SK-N-SH (cell line): ENCODE data around the gene HINT2.

ENCODE experiments used
- CHD2 ChIP-seq: fragments of 150-350 bp; IDR thresholded peaks from 2 replicates; pipeline ENCODE4 v1.6.1; 2018; ENCODE audit warnings: low read length; ENCODE audit not compliant: partially characterized antibody
- EP300 ChIP-seq, 2 experiments: IDR thresholded peaks; 2 replicates each; pipeline versions ENCODE4 v1.4.0 to v1.6.1; 2012; ENCODE audit warnings: borderline replicate concordance in 1 of 2, low read depth in 1 of 2, low read length in 1 of 2
- GABPA ChIP-seq: IDR thresholded peaks from 2 replicates; pipeline ENCODE4 v1.4.0; 2012; ENCODE audit warnings: low read depth, mild to moderate bottlenecking
- JUND ChIP-seq: IDR thresholded peaks from 2 replicates; pipeline ENCODE4 v1.4.0; 2012
- RAD21 ChIP-seq: IDR thresholded peaks from 2 replicates; pipeline ENCODE4 v1.6.1; 2012; ENCODE audit warnings: mild to moderate bottlenecking, low read length
- RCOR1 ChIP-seq: fragments of 150-350 bp; IDR thresholded peaks from 2 replicates; pipeline ENCODE4 v1.6.1; 2017; ENCODE audit warnings: antibody characterized with exemption, low read length
- RFX5 ChIP-seq: IDR thresholded peaks from 2 replicates; pipeline ENCODE4 v1.6.1; 2012; ENCODE audit warnings: mild to moderate bottlenecking, improper control_type of control experiment, low read length
- TF ChIP-seq, protein P1 (sequence below): fragments of 200-600 bp; sonication (generic); IDR thresholded peaks from 2 replicates; pipeline ENCODE4 v1.6.1; 2017; ENCODE audit warnings: antibody characterized with exemption, mild to moderate bottlenecking, moderate library complexity

DNA sequence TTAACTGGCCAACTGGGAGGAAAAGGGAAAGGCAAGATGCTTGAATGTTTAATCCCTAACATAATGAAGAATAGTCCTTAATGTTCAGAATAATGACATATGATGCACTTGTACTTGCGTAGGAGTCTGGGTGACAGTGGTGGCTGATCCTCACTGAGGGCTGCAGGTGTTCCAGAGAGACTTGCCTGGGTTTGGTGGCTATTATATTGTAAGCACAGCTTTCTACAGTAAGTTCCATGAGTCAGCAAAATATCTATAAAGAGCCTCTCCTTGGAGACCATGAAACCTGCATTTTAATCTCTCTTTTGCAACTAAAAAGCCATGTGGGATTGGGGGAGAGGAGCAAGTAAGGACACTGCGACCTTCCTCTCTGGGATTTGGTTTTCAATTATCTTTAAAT, 25.3 kb downstream of the HINT2 start:
- TF ChIP-seq EP300 (IDR thresholded peaks at IDR 0.05; ENCODE audit: borderline replicate concordance in 1 of 2, low read depth in 1 of 2, low read length in 1 of 2) (no peak), RAD21 (no peak), RCOR1 (no peak), RFX5 (no peak), JUND (no peak), CHD2 (no peak), GABPA (no peak)
- TF ChIP-seq, protein P1, sequence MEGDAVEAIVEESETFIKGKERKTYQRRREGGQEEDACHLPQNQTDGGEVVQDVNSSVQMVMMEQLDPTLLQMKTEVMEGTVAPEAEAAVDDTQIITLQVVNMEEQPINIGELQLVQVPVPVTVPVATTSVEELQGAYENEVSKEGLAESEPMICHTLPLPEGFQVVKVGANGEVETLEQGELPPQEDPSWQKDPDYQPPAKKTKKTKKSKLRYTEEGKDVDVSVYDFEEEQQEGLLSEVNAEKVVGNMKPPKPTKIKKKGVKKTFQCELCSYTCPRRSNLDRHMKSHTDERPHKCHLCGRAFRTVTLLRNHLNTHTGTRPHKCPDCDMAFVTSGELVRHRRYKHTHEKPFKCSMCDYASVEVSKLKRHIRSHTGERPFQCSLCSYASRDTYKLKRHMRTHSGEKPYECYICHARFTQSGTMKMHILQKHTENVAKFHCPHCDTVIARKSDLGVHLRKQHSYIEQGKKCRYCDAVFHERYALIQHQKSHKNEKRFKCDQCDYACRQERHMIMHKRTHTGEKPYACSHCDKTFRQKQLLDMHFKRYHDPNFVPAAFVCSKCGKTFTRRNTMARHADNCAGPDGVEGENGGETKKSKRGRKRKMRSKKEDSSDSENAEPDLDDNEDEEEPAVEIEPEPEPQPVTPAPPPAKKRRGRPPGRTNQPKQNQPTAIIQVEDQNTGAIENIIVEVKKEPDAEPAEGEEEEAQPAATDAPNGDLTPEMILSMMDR = no peak
